Measurements from ENCODE around the gene ME3.

The ME3 gene

GRCh38 chr11:86519064-86519911 lies 153.1 kb downstream of the ME3 start:
- DNase-seq (ENCODE audit: extremely low read depth in 1 of 2, low read depth in 1 of 2) = no peak

GRCh38 chr11:86518211-86518610 lies 154.2 kb downstream of the ME3 start:
- DNase-seq (ENCODE audit: extremely low read depth in 1 of 2, low read depth in 1 of 2) = no peak

GRCh38 chr11:86517557-86517956 lies 154.9 kb downstream of the ME3 start:
- no peak for DNase-seq (ENCODE audit: extremely low read depth in 1 of 2, low read depth in 1 of 2)

GRCh38 chr11:86515297-86516094 lies 156.9 kb downstream of the ME3 start:
- no peak for DNase-seq (ENCODE audit: extremely low read depth in 1 of 2, low read depth in 1 of 2)

DNA sequence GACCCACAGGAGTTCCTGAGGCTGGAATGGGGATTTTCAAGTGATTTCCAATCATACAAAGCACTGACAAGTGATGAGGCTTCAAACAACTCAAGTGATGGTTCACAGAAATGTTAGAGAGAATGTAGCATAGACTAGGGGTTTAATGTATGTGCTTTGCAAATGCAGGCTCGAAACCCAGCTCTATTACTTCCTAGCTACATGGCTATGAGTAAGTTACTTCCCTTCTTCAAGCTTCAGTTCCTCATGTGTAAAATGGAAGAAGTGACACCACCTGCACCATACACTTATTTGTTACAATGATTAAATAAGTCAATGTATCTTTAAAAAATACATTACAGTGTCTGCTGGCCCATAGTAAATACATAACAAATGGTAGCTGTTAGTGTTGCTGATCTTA lies 158.0 kb downstream of the ME3 start:
- no peak for DNase-seq (ENCODE audit: extremely low read depth in 1 of 2, low read depth in 1 of 2)

DNA sequence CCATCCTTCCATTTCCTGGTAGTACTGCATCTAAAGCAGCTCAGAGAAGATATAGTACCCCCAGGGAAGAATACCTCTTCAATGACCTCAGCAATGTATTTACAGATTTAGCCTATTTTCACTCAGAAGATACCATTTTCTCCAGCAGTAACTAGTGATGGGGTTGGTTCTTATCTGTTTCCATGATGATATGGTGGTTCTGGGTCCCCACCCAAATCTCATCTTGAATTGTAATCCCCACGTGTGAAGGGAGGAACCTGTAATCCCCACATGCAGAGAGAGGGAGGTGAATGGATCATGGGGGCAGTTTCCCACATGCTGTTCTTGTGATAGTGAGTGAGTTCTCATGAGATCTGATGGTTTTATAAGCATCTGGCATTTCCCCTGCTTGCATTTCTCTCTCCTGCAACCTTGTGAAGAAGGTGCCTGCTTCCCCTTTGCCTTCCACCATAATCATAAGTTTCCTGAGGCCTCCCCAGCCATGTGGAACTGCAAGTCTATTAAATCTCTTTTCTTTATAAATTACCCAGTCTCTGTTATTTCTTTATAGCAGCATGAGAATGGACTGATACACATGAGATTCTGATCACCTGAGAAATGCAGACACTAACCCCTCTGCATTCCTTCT lies 158.6 kb downstream of the ME3 start:
- no peak for DNase-seq (ENCODE audit: extremely low read depth in 1 of 2, low read depth in 1 of 2)

DNA sequence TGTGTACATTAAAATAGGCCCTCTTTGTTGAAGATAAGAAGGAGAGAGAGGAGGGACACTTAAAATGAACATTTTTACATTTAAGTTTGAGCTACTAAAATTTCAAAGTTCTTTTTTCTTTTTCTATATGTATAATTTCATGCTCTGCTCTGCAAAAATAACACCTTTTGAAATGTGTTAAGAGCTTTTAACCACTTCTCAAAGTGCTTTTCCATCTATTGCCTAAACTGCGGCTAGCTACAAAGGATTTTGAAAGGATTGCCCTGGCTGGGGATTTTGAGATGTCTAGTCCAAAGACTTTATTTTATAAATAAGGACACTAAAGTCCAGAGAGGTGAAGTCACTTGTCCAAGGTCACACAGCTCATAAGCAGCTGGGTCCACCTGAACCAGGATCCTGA lies 159.3 kb downstream of the ME3 start:
- no peak for DNase-seq (ENCODE audit: extremely low read depth in 1 of 2, low read depth in 1 of 2)

DNA sequence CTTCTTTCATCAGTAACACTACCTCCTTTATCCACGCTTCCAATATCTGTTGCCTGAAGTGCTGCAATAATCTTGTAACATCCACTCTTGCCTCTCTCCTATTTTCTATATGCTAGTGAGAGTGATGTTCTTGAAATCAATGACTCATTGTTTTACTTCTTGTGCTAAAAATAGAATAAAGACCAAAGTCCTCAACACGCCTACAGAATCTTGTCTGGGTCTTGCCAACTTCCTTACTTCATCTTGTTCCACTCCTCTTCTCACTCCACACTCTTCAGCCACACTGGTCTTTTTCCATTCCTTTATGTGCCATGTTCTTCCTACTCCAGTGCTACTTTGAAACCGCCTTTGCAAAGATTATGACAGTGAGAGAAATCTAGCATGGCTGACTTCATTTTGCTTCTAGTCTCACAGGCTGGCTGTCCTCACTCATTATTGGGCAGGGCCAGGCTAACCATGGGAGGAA lies 161.3 kb downstream of the ME3 start:
- no peak for DNase-seq (ENCODE audit: extremely low read depth in 1 of 2, low read depth in 1 of 2)

DNA sequence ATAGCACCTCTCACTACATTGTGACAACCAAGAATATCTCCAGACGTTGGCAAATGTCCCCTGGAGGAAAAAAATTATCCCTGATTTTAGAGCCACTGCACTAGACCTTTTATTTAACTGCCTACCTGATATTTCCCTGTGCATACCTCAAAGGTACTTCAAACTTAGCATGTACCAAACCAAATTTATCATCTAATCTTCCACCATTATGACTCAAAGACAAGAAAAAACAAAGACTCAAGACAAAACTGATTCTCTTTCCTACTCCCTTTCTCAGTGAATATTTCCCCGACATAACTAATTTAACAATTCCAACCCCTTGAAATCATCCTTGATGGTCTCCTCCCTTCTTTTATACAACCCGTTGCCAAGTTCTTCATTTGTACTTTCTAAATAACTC lies 161.7 kb downstream of the ME3 start:
- no peak for DNase-seq (ENCODE audit: extremely low read depth in 1 of 2, low read depth in 1 of 2)

GRCh38 chr11:86510097-86510496 lies 162.3 kb downstream of the ME3 start:
- DNase-seq (ENCODE audit: extremely low read depth in 1 of 2, low read depth in 1 of 2) = no peak

DNA sequence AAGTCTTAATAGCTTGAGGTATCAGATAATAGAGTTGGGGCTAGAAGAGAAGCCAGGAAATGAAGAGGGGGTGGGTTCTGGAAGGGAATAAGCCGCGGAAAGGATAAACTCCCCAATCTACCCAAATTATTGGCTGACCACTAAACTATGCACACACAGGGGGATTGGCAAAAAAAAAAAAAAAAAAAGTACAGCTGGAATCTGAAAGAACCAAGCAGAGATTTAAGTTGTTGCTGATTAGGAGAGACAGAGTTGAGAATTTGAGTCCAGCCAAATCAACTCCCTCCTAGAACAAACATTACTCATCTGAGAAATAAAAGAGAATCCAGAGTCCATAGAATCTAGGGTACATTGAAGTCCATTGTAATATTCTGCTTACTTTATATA lies 162.8 kb downstream of the ME3 start:
- no peak for DNase-seq (ENCODE audit: extremely low read depth in 1 of 2, low read depth in 1 of 2)

- DNase-seq (ENCODE audit: extremely low read depth in 1 of 2, low read depth in 1 of 2) = no peak
Observed at GRCh38 chr11:86508604-86509587, 163.5 kb downstream of the ME3 start.

DNA sequence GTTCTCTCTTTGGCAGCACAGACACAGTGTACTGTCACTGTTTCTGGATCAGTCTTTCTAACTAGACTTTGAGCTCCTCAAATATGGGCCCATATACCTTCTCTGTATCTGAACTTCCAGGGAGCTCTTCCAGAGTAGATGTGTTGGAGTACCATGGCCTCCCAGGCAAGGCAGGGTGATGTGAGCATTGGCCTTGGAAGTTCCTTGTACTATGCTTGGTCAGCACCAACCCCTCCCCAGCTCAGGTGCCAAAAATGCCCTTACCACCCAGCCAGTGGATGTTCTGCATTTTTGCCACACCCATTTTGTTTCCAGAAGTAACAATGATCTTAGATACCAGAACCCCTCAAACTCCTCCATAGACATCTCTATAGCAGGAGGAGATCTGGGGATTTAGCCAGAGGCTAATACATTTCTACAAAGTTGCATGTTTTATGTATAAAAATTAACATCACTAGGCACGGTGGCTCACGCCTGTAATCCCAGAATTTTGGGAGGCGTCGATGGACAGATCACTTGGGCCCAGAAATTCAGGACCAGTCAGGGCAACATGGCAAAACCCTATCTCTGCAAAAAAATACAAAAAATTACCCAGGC lies 165.1 kb downstream of the ME3 start:
- DNase-seq (ENCODE audit: extremely low read depth in 1 of 2, low read depth in 1 of 2) = no peak

DNA sequence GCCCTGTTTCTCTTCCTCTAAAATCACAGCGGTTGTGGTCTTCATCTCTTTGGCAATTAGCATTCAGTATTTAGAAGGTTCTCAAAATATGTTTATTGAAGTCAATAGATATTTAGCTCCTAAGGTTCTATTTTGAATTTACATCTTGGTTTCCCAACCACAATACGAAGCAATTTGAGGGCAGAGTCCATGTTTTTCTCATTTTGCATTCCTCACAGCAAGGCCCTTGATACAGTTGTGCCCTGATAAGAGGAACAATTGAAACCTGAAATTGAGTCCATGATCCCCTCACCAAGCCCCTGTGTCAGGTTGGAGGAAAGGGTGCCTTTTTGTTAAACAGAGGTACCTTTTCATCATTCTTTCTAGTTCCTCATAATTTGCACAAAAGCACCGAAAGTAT lies 166.2 kb downstream of the ME3 start:
- DNase-seq (ENCODE audit: extremely low read depth in 1 of 2, low read depth in 1 of 2) = no peak

DNA sequence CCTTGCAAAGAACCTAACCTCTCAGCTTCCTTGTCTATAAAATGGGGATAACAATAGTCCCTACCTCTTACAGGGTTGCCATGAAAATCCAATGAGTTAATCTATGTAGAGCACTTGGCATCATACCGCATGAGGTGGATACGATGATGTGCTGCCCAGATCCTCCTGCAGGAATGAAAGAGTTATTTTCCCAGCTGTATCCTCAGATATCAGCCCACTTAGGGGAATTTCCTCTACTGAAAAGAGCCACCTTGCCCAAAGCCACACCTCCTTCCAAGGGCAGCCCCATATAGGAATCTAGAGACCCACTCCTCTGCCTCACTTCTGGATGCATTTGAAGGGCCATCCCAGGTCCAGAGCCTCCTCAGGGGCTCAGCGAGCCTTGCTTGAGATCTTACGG lies 169.3 kb downstream of the ME3 start:
- DNase-seq (ENCODE audit: extremely low read depth in 1 of 2, low read depth in 1 of 2) = no peak

DNA sequence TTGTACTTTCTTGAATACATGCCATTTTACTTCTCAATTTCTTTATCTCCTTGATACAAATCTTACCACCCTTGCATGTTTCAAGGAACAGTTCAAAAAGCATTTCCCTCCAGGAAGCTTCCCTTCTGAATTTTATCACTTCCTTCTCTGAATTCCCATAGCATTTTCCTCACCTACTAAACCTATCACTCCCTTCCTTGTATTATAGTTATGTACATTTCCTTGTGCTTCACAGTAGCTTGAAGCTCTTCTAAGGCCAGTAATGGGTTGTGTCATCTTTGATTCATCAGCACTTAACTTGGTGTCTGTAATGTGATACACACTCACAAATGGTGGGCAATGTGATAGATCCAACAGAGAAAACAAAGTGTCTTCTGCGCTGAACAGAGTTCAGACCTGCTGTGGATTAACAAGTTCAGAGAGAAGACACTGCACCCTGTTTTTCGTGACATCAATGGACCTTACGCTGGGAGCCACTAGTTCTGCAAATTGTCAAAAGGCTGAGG lies 170.2 kb downstream of the ME3 start:
- no peak for DNase-seq (ENCODE audit: extremely low read depth in 1 of 2, low read depth in 1 of 2)

DNA sequence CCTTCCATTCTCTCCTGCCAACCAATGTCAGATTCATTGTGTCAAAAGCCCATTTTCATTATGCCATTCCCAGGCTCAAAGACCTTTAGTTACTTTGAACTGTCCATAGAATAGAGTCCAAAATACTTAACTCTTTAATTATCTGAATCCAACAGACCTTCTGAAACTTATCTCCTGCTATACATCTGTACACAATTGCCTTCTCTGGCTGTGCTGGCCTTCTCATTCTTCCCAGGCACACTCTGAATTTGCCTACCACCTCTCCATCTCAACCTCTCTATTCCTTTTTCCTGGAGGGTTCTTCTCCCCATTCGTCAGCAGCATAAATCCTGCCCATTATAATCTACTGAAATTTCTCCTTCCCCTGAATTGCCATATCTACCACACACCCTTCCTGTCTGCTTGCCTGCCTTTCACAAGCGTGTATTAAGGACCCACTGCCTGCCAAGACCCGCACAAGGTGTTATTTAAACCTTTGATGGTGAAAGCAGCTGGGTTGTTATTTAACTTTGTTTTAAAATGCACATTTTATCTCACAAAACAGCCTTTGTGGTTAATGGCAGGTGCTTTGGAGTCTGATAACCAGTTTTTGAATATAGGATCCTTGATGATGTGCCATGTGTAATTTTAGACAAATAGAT lies 171.8 kb downstream of the ME3 start:
- DNase-seq (ENCODE audit: extremely low read depth in 1 of 2, low read depth in 1 of 2) = no peak

- DNase-seq (ENCODE audit: extremely low read depth in 1 of 2, low read depth in 1 of 2) = no peak
Observed at GRCh38 chr11:86499723-86500129, 172.7 kb downstream of the ME3 start.

DNA sequence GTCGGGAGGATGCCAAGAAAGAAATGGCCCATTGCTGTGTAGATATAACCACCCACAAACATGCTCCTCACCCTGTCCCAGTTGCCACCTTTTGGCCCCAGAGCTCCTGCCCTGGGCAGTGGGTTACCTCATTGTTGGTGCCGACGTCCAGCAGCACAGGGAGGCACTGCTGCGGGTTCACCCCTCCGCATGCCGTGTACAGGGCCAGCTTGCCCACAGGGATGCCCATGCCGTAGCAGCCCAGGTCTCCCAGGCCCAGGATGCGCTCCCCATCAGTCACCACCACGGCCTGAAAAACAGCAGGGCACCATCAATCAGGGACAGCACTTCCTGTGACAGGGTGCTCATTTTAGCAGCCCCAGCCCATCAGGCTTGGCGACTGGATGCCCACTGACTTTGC lies 174.6 kb downstream of the ME3 start:
- no peak for DNase-seq (ENCODE audit: extremely low read depth in 1 of 2, low read depth in 1 of 2)

Data from activated CD8-positive, alpha-beta memory T cell treated with anti-CD3 and anti-CD28 coated beads for 1 hour (primary cell).